H9 (cell line): ENCODE results near the gene DCP1A. TPM values are rescaled to one million over a fixed set of nuclear protein-coding genes. Genes with fewer than 3 reads are reported as not detected.

Source experiments
- DNase-seq: peaks from one replicate; pipeline ENCODE4 v3.0.0-alpha.2; 2017
- H2AFZ ChIP-seq: one replicate; pipeline ENCODE4 v1.6.1; 2013; ENCODE audit warnings: mild to moderate bottlenecking, low read length, control low read depth, moderate library complexity
- H2AK5ac ChIP-seq: 2 replicates; pipeline ENCODE4 v1.6.1; 2013; ENCODE audit warnings: low read length, control low read depth, mixed read lengths; ENCODE audit not compliant: insufficient read length
- H2BK120ac ChIP-seq: one replicate; pipeline ENCODE4 v1.6.1; 2013; ENCODE audit warnings: low read depth, mild to moderate bottlenecking, low read length, control low read depth, inconsistent platforms; ENCODE audit not compliant: poor library complexity, severe bottlenecking
- H2BK12ac ChIP-seq: 2 replicates; pipeline ENCODE4 v1.6.1; 2013; ENCODE audit warnings: low read length, control low read depth, mixed read lengths, low read depth; ENCODE audit not compliant: insufficient read length
- H2BK15ac ChIP-seq: 2 replicates; pipeline ENCODE4 v1.6.1; 2013; ENCODE audit warnings: low read depth, low read length, control low read depth
- H2BK20ac ChIP-seq: one replicate; pipeline ENCODE4 v1.6.1; 2013; ENCODE audit warnings: low read depth, mild to moderate bottlenecking, low read length, control low read depth, inconsistent platforms; ENCODE audit not compliant: poor library complexity, severe bottlenecking
- H2BK5ac ChIP-seq: 2 replicates; pipeline ENCODE4 v1.6.1; 2013; ENCODE audit warnings: low read length, control low read depth, mixed read lengths; ENCODE audit not compliant: insufficient read length
- H3K14ac ChIP-seq: 2 replicates; pipeline ENCODE4 v1.6.1; 2013; ENCODE audit warnings: low read length, control low read depth; ENCODE audit not compliant: insufficient read depth
- H3K18ac ChIP-seq: 2 replicates; pipeline ENCODE4 v1.6.1; 2013; ENCODE audit warnings: low read depth, mild to moderate bottlenecking, mixed read lengths, low read length, control low read depth; ENCODE audit not compliant: insufficient read length
- H3K23ac ChIP-seq: 2 replicates; pipeline ENCODE4 v1.6.1; 2013; ENCODE audit warnings: low read length, control low read depth, mixed read lengths, low read depth; ENCODE audit not compliant: insufficient read length
- H3K23me2 ChIP-seq: 2 replicates; pipeline ENCODE4 v1.6.1; 2013; ENCODE audit warnings: low read depth, mild to moderate bottlenecking, mixed read lengths, low read length, control low read depth; ENCODE audit not compliant: insufficient read length, poor library complexity, severe bottlenecking
- H3K27ac ChIP-seq: 2 replicates; pipeline ENCODE4 v1.5.1; 2013; ENCODE audit warnings: low read length, control low read depth, mixed read lengths, low read depth; ENCODE audit not compliant: insufficient read length
- H3K27me3 ChIP-seq: 2 replicates; pipeline ENCODE4 v1.6.1; 2013; ENCODE audit warnings: low read length, control low read depth, inconsistent platforms; ENCODE audit not compliant: insufficient read depth
- H3K4ac ChIP-seq: 2 replicates; pipeline ENCODE4 v1.6.1; 2013; ENCODE audit warnings: low read depth, mild to moderate bottlenecking, control low read depth, inconsistent platforms, low read length, moderate library complexity
- H3K4me1 ChIP-seq: 2 replicates; pipeline ENCODE4 v1.6.1; 2013; ENCODE audit warnings: low read length, control low read depth, inconsistent platforms; ENCODE audit not compliant: insufficient read depth
- H3K4me2 ChIP-seq: 2 replicates; pipeline ENCODE4 v1.6.1; 2013; ENCODE audit warnings: low read length, control low read depth, mixed read lengths; ENCODE audit not compliant: insufficient read length, insufficient read depth
- H3K56ac ChIP-seq: 2 replicates; pipeline ENCODE4 v1.6.1; 2013; ENCODE audit warnings: low read depth, mild to moderate bottlenecking, mixed read lengths, low read length, control low read depth; ENCODE audit not compliant: insufficient read length
- H3K79me1 ChIP-seq: 2 replicates; pipeline ENCODE4 v1.6.1; 2013; ENCODE audit warnings: low read depth, mild to moderate bottlenecking, moderate library complexity, low read length, control low read depth, inconsistent platforms; ENCODE audit not compliant: insufficient read depth, poor library complexity, severe bottlenecking
- H3K79me2 ChIP-seq: 2 replicates; pipeline ENCODE4 v1.6.1; 2013; ENCODE audit warnings: low read length, control low read depth, inconsistent platforms; ENCODE audit not compliant: insufficient read depth
- H3K9ac ChIP-seq: 2 replicates; pipeline ENCODE4 v1.6.1; 2013; ENCODE audit warnings: low read length, control low read depth, mixed read lengths; ENCODE audit not compliant: insufficient read length; ENCODE audit errors: extremely low read depth
- H3K9me3 ChIP-seq: one replicate; pipeline ENCODE4 v1.6.1; 2013; ENCODE audit warnings: low read depth, low read length, inconsistent platforms; ENCODE audit not compliant: control insufficient read depth
- H3T11ph ChIP-seq: one replicate; pipeline ENCODE4 v1.6.1; 2013; ENCODE audit warnings: mild to moderate bottlenecking, low read length, control low read depth, inconsistent platforms
- H4K20me1 ChIP-seq: one replicate; pipeline ENCODE4 v1.6.1; 2013; ENCODE audit not compliant: control insufficient read depth, insufficient read length, insufficient read depth
- H4K5ac ChIP-seq: 2 replicates; pipeline ENCODE4 v1.6.1; 2013; ENCODE audit warnings: low read depth, mild to moderate bottlenecking, mixed read lengths, low read length, control low read depth; ENCODE audit not compliant: insufficient read length
- H4K8ac ChIP-seq: replicated peaks from 2 replicates; pipeline ENCODE4 v1.6.1; 2013; ENCODE audit warnings: low read length, control low read depth, mixed read lengths, low read depth; ENCODE audit not compliant: insufficient read length
- H4K91ac ChIP-seq: 2 replicates; pipeline ENCODE4 v1.6.1; 2013; ENCODE audit warnings: low read depth, mild to moderate bottlenecking, moderate library complexity, mixed read lengths, low read length, control low read depth; ENCODE audit not compliant: insufficient read length
- H3K27ac Mint-ChIP-seq, 3 experiments: 2 replicates in 2 of 3; 3 replicates in 1 of 3; pipeline ENCODE4 v1.8.0; 2020 to 2021; ENCODE audit warnings: mixed read lengths in 3 of 3, mild to moderate bottlenecking in 1 of 3, moderate library complexity in 1 of 3
- H3K27me3 Mint-ChIP-seq: 2 replicates; pipeline ENCODE4 v1.8.0; 2021; ENCODE audit warnings: low read depth, mild to moderate bottlenecking, moderate library complexity, mixed read lengths
- H3K36me3 Mint-ChIP-seq, 3 experiments: 2 replicates in 2 of 3; 3 replicates in 1 of 3; pipeline ENCODE4 v1.8.0; 2020 to 2021; ENCODE audit warnings: low read depth in 3 of 3, mixed read lengths in 3 of 3; ENCODE audit not compliant: insufficient read depth in 1 of 3
- H3K4me1 Mint-ChIP-seq, 2 experiments: 2 replicates each; pipeline ENCODE4 v1.8.0; 2020; ENCODE audit warnings: mixed read lengths in 2 of 2
- H3K4me3 Mint-ChIP-seq, 2 experiments: 2 replicates in 1 of 2; 3 replicates in 1 of 2; pipeline ENCODE4 v1.8.0; 2020 to 2021; ENCODE audit warnings: mild to moderate bottlenecking in 2 of 2, mixed read lengths in 2 of 2, moderate library complexity in 1 of 2
- H3K9me3 Mint-ChIP-seq, 2 experiments: 2 replicates in 1 of 2; 3 replicates in 1 of 2; pipeline ENCODE4 v1.8.0; 2020; ENCODE audit warnings: mild to moderate bottlenecking in 2 of 2, mixed read lengths in 2 of 2, moderate library complexity in 1 of 2
- WGBS: extraction: QIAGEN DNeasy Blood & Tissue Kit; methylation state at CpG from one replicate; pipeline ENCODE4 v1.1.7; 2013; ENCODE audit warnings: missing lambda C conversion rate, low lambda C conversion rate, mixed read lengths; ENCODE audit not compliant: insufficient read length; ENCODE audit errors: extremely low coverage; 5-methylcytosine and 5-hydroxymethylcytosine counted together
- total RNA-seq: library from RNA; stranded (reverse); gene quantifications from 2 replicates; pipeline ENCODE4 v1.2.1, GENCODE V29; 2021
- TF ChIP-seq, protein P1 (sequence below): fragments of 200-600 bp; sonication (generic); conservative IDR thresholded peaks from 3 replicates; pipeline ENCODE4 v1.8.0; 2021; ENCODE audit warnings: antibody characterized with exemption, mild to moderate bottlenecking

The DCP1A gene
- total RNA-seq, 1 experiment from 2014 or later = 17.8 TPM

GRCh38 chr3:53255423-53255774 is 91.9 kb downstream of the DCP1A start:
- Mint-ChIP-seq H3K4me3 (peak overlapping the region; percentile 92 to 96), H3K4me1 (peaks cover 56 to 64% of the 10 kb centered on the region in 2 experiments), H3K36me3 (peaks cover 21 to 26% (median 24%) of the 10 kb centered on the region in 3 experiments), H3K27me3 (peaks cover 2% of the 10 kb centered on the region), H3K9me3 (no peaks in the 10 kb centered on the region), H3K27ac (peak overlapping the region; percentile 85 to 98 (median 96); a peak in 5 of 7 replicates)
- H3K9me3 ChIP-seq = no peaks in the 10 kb centered on the region
- H3K14ac ChIP-seq = peak overlapping the region; percentile 65
- no peak overlapping the region for H3K18ac ChIP-seq
- peaks cover 14% of the 10 kb centered on the region for H3K23me2 ChIP-seq
- WGBS = no CpG with 5 or more reads among the region's 44 CpGs
- H3K4ac ChIP-seq = no peak overlapping the region
- no peak overlapping the region for H4K8ac ChIP-seq
- TF ChIP-seq, protein P1, sequence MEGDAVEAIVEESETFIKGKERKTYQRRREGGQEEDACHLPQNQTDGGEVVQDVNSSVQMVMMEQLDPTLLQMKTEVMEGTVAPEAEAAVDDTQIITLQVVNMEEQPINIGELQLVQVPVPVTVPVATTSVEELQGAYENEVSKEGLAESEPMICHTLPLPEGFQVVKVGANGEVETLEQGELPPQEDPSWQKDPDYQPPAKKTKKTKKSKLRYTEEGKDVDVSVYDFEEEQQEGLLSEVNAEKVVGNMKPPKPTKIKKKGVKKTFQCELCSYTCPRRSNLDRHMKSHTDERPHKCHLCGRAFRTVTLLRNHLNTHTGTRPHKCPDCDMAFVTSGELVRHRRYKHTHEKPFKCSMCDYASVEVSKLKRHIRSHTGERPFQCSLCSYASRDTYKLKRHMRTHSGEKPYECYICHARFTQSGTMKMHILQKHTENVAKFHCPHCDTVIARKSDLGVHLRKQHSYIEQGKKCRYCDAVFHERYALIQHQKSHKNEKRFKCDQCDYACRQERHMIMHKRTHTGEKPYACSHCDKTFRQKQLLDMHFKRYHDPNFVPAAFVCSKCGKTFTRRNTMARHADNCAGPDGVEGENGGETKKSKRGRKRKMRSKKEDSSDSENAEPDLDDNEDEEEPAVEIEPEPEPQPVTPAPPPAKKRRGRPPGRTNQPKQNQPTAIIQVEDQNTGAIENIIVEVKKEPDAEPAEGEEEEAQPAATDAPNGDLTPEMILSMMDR = no peak
- no peak overlapping the region for H2AFZ ChIP-seq
- no peak overlapping the region; the same call in 1 of the 2 replicates for H2BK15ac ChIP-seq
- no peak overlapping the region for H3K23ac ChIP-seq
- H4K91ac ChIP-seq = no peak overlapping the region
- H3K27ac ChIP-seq = no peak overlapping the region
- H3K27me3 ChIP-seq = no peaks in the 10 kb centered on the region
- DNase-seq = no peak
- peaks cover 50% of the 10 kb centered on the region for H3K79me2 ChIP-seq
- peaks cover 2% of the 10 kb centered on the region for H3K79me1 ChIP-seq
- no peak overlapping the region for H2AK5ac ChIP-seq
- H4K20me1 ChIP-seq = no peaks in the 10 kb centered on the region
- peak overlapping the region; percentile 92 for H3K4me2 ChIP-seq
- H2BK20ac ChIP-seq = no peak overlapping the region
- no peak overlapping the region for H3K56ac ChIP-seq
- H4K5ac ChIP-seq = no peak overlapping the region
- no peak overlapping the region for H2BK120ac ChIP-seq
- H3K9ac ChIP-seq = peak overlapping the region; percentile 71
- no peak overlapping the region for H2BK5ac ChIP-seq
- H2BK12ac ChIP-seq = no peak overlapping the region
- H3K4me1 ChIP-seq = peaks cover 21% of the 10 kb centered on the region; the same call in 1 of the 2 replicates
- no peak overlapping the region for H3T11ph ChIP-seq
